HEK293 (cell line): ENCODE results near the gene SLC2A8.

ENCODE experiments used
- CTCF ChIA-PET: fragments of 350-600 bp; formaldehyde crosslinking; extraction: SDS; loops from one replicate; lab custom pipeline; 2021; ENCODE audit warnings: antibody characterized with exemption; lab: Yijun Ruan, JAX
- POLR2A ChIA-PET: fragments of 300-600 bp; formaldehyde crosslinking; extraction: SDS; loops from one replicate; lab custom pipeline; 2020; ENCODE audit warnings: antibody characterized with exemption, inconsistent platforms; lab: Yijun Ruan, JAX
- H3K27ac ChIP-seq: fragments of 200-500 bp; sonication (Bioruptor generic); 2 replicates; pipeline ENCODE4 v1.5.1; 2014; ENCODE audit warnings: low read depth, low read length, control low read depth, inconsistent platforms; ENCODE audit errors: extremely low read depth
- H3K36me3 ChIP-seq, 2 experiments: fragments of 200-500 bp in 1 of 2; sonication (Bioruptor generic) in 1 of 2; 1 replicate in 1 of 2; 2 replicates in 1 of 2; pipeline ENCODE4 v1.5.1; 2014 to 2017; ENCODE audit warnings: inconsistent platforms in 2 of 2, low read length in 2 of 2; ENCODE audit not compliant: control insufficient read depth in 2 of 2, insufficient read depth in 1 of 2
- H3K4me1 ChIP-seq: fragments of 200-500 bp; sonication (Bioruptor generic); 2 replicates; pipeline ENCODE4 v1.5.1; 2014; ENCODE audit warnings: mild to moderate bottlenecking, low read length, inconsistent platforms; ENCODE audit not compliant: control insufficient read depth, insufficient read depth
- H3K4me3 ChIP-seq: 2 replicates; pipeline ENCODE4 v1.5.1; 2011; ENCODE audit warnings: low read depth, mild to moderate bottlenecking, control low read depth, low read length, moderate library complexity
- H3K9me3 ChIP-seq: fragments of 200-500 bp; sonication (Bioruptor generic); 2 replicates; pipeline ENCODE4 v1.5.1; 2014; ENCODE audit warnings: low read depth, low read length, inconsistent platforms; ENCODE audit not compliant: control insufficient read depth, insufficient read depth
- GLIS1 ChIP-seq: fragments of 450-650 bp; formaldehyde crosslinking; IDR thresholded peaks from 2 replicates; pipeline ENCODE4 v1.5.1; 2016; ENCODE audit warnings: missing biosample characterization, missing genetic modification characterization
- KLF1 ChIP-seq: fragments of 450-650 bp; formaldehyde crosslinking; IDR thresholded peaks from 2 replicates; pipeline ENCODE4 v1.5.1; 2016; ENCODE audit warnings: missing biosample characterization, missing genetic modification characterization
- MZF1 ChIP-seq: fragments of 450-650 bp; formaldehyde crosslinking; IDR thresholded peaks from 2 replicates; pipeline ENCODE4 v1.5.1; 2017; ENCODE audit warnings: missing biosample characterization, missing genetic modification characterization, borderline replicate concordance
- ZBTB7A ChIP-seq: fragments of 450-650 bp; formaldehyde crosslinking; IDR thresholded peaks from 2 replicates; pipeline ENCODE4 v1.5.1; 2016; ENCODE audit warnings: low read depth, missing biosample characterization, missing genetic modification characterization
- ZIC2 ChIP-seq: fragments of 450-650 bp; formaldehyde crosslinking; IDR thresholded peaks from 2 replicates; pipeline ENCODE4 v1.5.1; 2016; ENCODE audit warnings: missing biosample characterization, missing genetic modification characterization
- ZNF121 ChIP-seq: fragments of 450-650 bp; formaldehyde crosslinking; IDR thresholded peaks from 2 replicates; pipeline ENCODE4 v1.5.1; 2016; ENCODE audit warnings: missing biosample characterization, missing genetic modification characterization
- ZNF146 ChIP-seq: fragments of 450-650 bp; formaldehyde crosslinking; IDR thresholded peaks from 2 replicates; pipeline ENCODE4 v1.5.1; 2016; ENCODE audit warnings: missing biosample characterization, missing genetic modification characterization
- ZNF239 ChIP-seq: fragments of 450-650 bp; formaldehyde crosslinking; IDR thresholded peaks from 2 replicates; pipeline ENCODE4 v1.5.1; 2016; ENCODE audit warnings: missing biosample characterization, missing genetic modification characterization
- ZNF24 ChIP-seq: fragments of 450-650 bp; formaldehyde crosslinking; IDR thresholded peaks from 2 replicates; pipeline ENCODE4 v1.5.1; 2016; ENCODE audit warnings: missing biosample characterization, missing genetic modification characterization
- ZNF530 ChIP-seq: fragments of 450-650 bp; formaldehyde crosslinking; IDR thresholded peaks from 2 replicates; pipeline ENCODE4 v1.5.1; 2016; ENCODE audit warnings: low read depth, missing biosample characterization, missing genetic modification characterization
- ZNF544 ChIP-seq: fragments of 450-650 bp; formaldehyde crosslinking; IDR thresholded peaks from 2 replicates; pipeline ENCODE4 v1.5.0; 2017; ENCODE audit warnings: missing biosample characterization, missing genetic modification characterization
- ZNF585B ChIP-seq: fragments of 450-650 bp; formaldehyde crosslinking; IDR thresholded peaks from 2 replicates; pipeline ENCODE4 v1.5.1; 2016; ENCODE audit warnings: missing biosample characterization, missing genetic modification characterization
- ZNF596 ChIP-seq: fragments of 450-650 bp; IDR thresholded peaks from 2 replicates; pipeline ENCODE4 v1.5.0; 2018; ENCODE audit warnings: missing biosample characterization, mild to moderate bottlenecking, missing genetic modification characterization, moderate library complexity
- ZNF600 ChIP-seq: fragments of 450-650 bp; formaldehyde crosslinking; IDR thresholded peaks from 2 replicates; pipeline ENCODE4 v1.5.1; 2016; ENCODE audit warnings: missing biosample characterization, missing genetic modification characterization
- ZNF626 ChIP-seq: fragments of 450-650 bp; sonication (Bioruptor Pico); formaldehyde crosslinking; IDR thresholded peaks from 2 replicates; pipeline ENCODE4 v1.5.1; 2018; ENCODE audit warnings: missing biosample characterization, missing genetic modification characterization, inconsistent platforms
- ZNF747 ChIP-seq: fragments of 450-650 bp; formaldehyde crosslinking; IDR thresholded peaks from 2 replicates; pipeline ENCODE4 v1.5.1; 2016; ENCODE audit warnings: missing biosample characterization, missing genetic modification characterization
- ZNF777 ChIP-seq: fragments of 450-650 bp; formaldehyde crosslinking; IDR thresholded peaks from 2 replicates; pipeline ENCODE4 v1.5.1; 2017; ENCODE audit warnings: missing biosample characterization, missing genetic modification characterization, borderline replicate concordance
- TF ChIP-seq, protein P1 (sequence below): fragments of 450-650 bp; formaldehyde crosslinking; IDR thresholded peaks from 2 replicates; pipeline ENCODE4 v1.5.1; 2016; ENCODE audit warnings: missing biosample characterization, missing genetic modification characterization
- TF ChIP-seq, protein P2 (sequence below): fragments of 450-650 bp; formaldehyde crosslinking; IDR thresholded peaks from 2 replicates; pipeline ENCODE4 v1.5.1; 2016; ENCODE audit warnings: missing biosample characterization, missing genetic modification characterization
- TF ChIP-seq, protein P3 (sequence below): fragments of 450-650 bp; formaldehyde crosslinking; IDR thresholded peaks from 2 replicates; pipeline ENCODE4 v1.5.1; 2017; ENCODE audit warnings: missing biosample characterization, missing genetic modification characterization
- TF ChIP-seq, protein P4 (sequence below): fragments of 450-650 bp; formaldehyde crosslinking; IDR thresholded peaks from 2 replicates; pipeline ENCODE4 v1.5.1; 2016; ENCODE audit warnings: missing biosample characterization, missing genetic modification characterization

SLC2A8 gene

GRCh38 chr9:127406799-127407491 is 10.0 kb downstream of the SLC2A8 start:
- Histone ChIP-seq H3K9me3 (no peaks in the 10 kb centered on the region), H3K36me3 (peaks cover 0 to 37% of the 10 kb centered on the region in 2 experiments; a peak in 1 of 3 replicates), H3K4me1 (no peaks in the 10 kb centered on the region), H3K4me3 (no peak overlapping the region), H3K27ac (no peak overlapping the region)
- CTCF ChIA-PET = interaction anchor here (1.2 to 1.8 kb wide), 2 partner anchors 8 to 10 kb away, joined by 3 to 7 read pairs; partner anchors contain the start of gene SLC2A8
- TF ChIP-seq GLIS1 (peak; percentile 24), ZIC2 (tag by site-specific recombination) (peak; percentile 75), ZNF600 (tag by site-specific recombination) (peak; percentile 74), KLF1 (tag by site-specific recombination) (peak; percentile 52; the same call in 1 of the 2 replicates)
- TF ChIP-seq, protein P1, sequence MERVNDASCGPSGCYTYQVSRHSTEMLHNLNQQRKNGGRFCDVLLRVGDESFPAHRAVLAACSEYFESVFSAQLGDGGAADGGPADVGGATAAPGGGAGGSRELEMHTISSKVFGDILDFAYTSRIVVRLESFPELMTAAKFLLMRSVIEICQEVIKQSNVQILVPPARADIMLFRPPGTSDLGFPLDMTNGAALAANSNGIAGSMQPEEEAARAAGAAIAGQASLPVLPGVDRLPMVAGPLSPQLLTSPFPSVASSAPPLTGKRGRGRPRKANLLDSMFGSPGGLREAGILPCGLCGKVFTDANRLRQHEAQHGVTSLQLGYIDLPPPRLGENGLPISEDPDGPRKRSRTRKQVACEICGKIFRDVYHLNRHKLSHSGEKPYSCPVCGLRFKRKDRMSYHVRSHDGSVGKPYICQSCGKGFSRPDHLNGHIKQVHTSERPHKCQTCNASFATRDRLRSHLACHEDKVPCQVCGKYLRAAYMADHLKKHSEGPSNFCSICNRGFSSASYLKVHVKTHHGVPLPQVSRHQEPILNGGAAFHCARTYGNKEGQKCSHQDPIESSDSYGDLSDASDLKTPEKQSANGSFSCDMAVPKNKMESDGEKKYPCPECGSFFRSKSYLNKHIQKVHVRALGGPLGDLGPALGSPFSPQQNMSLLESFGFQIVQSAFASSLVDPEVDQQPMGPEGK (tag by site-specific recombination) = no peak
- TF ChIP-seq, protein P2, sequence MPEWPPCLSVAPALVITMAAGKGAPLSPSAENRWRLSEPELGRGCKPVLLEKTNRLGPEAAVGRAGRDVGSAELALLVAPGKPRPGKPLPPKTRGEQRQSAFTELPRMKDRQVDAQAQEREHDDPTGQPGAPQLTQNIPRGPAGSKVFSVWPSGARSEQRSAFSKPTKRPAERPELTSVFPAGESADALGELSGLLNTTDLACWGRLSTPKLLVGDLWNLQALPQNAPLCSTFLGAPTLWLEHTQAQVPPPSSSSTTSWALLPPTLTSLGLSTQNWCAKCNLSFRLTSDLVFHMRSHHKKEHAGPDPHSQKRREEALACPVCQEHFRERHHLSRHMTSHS (tag by site-specific recombination) = no peak
- POLR2A ChIA-PET = interaction anchor here (1.2 to 3.8 kb wide), 3 partner anchors 10 to 17 kb away, joined by 3 to 18 read pairs (median 3); partner anchors contain the start of genes SLC2A8 and ZNF79

DNA sequence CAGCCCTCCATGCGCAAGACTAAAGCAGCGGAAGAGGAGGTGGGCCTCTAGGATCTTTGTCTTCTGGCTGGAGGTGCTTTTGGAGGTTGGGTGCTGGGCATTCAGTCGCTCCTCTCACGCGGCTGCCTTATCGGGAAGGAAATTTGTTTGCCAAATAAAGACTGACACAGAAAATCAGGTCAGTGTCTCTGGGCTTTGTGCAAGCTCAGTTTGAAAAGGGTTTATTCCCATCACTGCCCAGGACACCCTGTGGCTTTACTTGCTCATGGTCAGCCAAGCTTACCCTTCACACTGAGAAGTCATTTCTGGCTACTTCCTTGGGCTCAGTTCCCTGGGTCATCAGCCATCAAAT is 10.5 kb downstream of the SLC2A8 start:
- Histone ChIP-seq H3K27ac (no peak overlapping the region), H3K9me3 (no peaks in the 10 kb centered on the region), H3K4me3 (no peak overlapping the region), H3K36me3 (peaks cover 0 to 32% of the 10 kb centered on the region in 2 experiments; a peak in 1 of 3 replicates), H3K4me1 (no peaks in the 10 kb centered on the region)
- POLR2A ChIA-PET = interaction anchor here (0.7 to 3.8 kb wide), 4 partner anchors 11 to 19 kb away, joined by 3 to 18 read pairs (median 4); partner anchors contain the start of genes SLC2A8 and ZNF79
- CTCF ChIA-PET = interaction anchor here (0.7 to 1.8 kb wide), 5 partner anchors 9 to 704 kb away, joined by 3 to 7 read pairs (median 4); partner anchors contain the start of gene SLC2A8
- no peak for TF ChIP-seq ZNF121 (tag by site-specific recombination)
- TF ChIP-seq ZNF596 (tag by site-specific recombination) = no peak
- TF ChIP-seq ZBTB7A = no peak
- TF ChIP-seq ZNF530 (tag by site-specific recombination) = no peak
- TF ChIP-seq MZF1 (tag by site-specific recombination) = no peak
- TF ChIP-seq, protein P3, sequence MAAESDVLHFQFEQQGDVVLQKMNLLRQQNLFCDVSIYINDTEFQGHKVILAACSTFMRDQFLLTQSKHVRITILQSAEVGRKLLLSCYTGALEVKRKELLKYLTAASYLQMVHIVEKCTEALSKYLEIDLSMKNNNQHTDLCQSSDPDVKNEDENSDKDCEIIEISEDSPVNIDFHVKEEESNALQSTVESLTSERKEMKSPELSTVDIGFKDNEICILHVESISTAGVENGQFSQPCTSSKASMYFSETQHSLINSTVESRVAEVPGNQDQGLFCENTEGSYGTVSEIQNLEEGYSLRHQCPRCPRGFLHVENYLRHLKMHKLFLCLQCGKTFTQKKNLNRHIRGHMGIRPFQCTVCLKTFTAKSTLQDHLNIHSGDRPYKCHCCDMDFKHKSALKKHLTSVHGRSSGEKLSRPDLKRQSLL (tag by site-specific recombination) = no peak
- TF ChIP-seq ZNF747 (tag by site-specific recombination) = no peak
- TF ChIP-seq ZNF777 (tag by site-specific recombination) = no peak

GRCh38 chr9:127411122-127411521 is 14.2 kb downstream of the SLC2A8 start:
- H3K4me1 ChIP-seq = no peaks in the 10 kb centered on the region
- POLR2A ChIA-PET = interaction anchor here (0.8 kb wide), 1 partner anchor 12 kb away, joined by 3 read pairs; no protein-coding TSS in a partner anchor
- TF ChIP-seq, protein P1 (tag by site-specific recombination) = no peak
- TF ChIP-seq, protein P4, sequence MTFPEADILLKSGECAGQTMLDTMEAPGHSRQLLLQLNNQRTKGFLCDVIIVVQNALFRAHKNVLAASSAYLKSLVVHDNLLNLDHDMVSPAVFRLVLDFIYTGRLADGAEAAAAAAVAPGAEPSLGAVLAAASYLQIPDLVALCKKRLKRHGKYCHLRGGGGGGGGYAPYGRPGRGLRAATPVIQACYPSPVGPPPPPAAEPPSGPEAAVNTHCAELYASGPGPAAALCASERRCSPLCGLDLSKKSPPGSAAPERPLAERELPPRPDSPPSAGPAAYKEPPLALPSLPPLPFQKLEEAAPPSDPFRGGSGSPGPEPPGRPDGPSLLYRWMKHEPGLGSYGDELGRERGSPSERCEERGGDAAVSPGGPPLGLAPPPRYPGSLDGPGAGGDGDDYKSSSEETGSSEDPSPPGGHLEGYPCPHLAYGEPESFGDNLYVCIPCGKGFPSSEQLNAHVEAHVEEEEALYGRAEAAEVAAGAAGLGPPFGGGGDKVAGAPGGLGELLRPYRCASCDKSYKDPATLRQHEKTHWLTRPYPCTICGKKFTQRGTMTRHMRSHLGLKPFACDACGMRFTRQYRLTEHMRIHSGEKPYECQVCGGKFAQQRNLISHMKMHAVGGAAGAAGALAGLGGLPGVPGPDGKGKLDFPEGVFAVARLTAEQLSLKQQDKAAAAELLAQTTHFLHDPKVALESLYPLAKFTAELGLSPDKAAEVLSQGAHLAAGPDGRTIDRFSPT (tag by site-specific recombination) = no peak
- TF ChIP-seq ZNF239 (tag by site-specific recombination) = no peak
- no peak for TF ChIP-seq ZNF626 (tag by site-specific recombination)
- no peak for TF ChIP-seq ZNF146 (tag by site-specific recombination)
- no peak for TF ChIP-seq ZNF544 (tag by site-specific recombination)
- TF ChIP-seq ZNF24 (tag by site-specific recombination) = no peak
- TF ChIP-seq ZNF585B (tag by site-specific recombination) = no peak

More at GRCh38 chr9:127411122-127411521, 14.2 kb downstream of the SLC2A8 start:
- Histone ChIP-seq H3K27ac (no peak overlapping the region), H3K4me3 (no peak overlapping the region), H3K9me3 (no peaks in the 10 kb centered on the region), H3K36me3 (peaks cover 0 to under 1% of the 10 kb centered on the region in 2 experiments; a peak in 2 of 3 replicates)
- CTCF ChIA-PET = no interaction called here
